ENCODE results near the gene RHNO1. TPM values are rescaled to one million over a fixed set of nuclear protein-coding genes. Genes with fewer than 3 reads are reported as not detected.

Gene RHNO1
- total RNA-seq, 1 experiment from 2014 or later, result 49.5 TPM

GRCh38 chr12:2829275-2829674 lies 47.7 kb upstream of the RHNO1 start:
- ChIA-PET CTCF (no interaction called here), POLR2A (no interaction called here)
- Mint-ChIP-seq H3K36me3 (peaks cover 43% of the 10 kb centered on the region), H3K9me3 (no peaks in the 10 kb centered on the region), H3K27ac (no peak overlapping the region), H3K27me3 (ENCODE audit: low read depth) (no peaks in the 10 kb centered on the region; the same call in 1 of the 2 replicates), H3K4me3 (no peak overlapping the region), H3K4me1 (peaks cover 17% of the 10 kb centered on the region)
- no peak for DNase-seq (ENCODE audit: low spot score)
- no peak for ATAC-seq
- no peak for TF ChIP-seq GABPB1 (CRISPR knock-in tag; IDR thresholded peaks at IDR 0.05)
- TF ChIP-seq SMAD4 (CRISPR knock-in tag; IDR thresholded peaks at IDR 0.05), result no peak
- no peak for TF ChIP-seq SMAD3 (CRISPR knock-in tag; IDR thresholded peaks at IDR 0.05; ENCODE audit: borderline replicate concordance)
- TF ChIP-seq, protein P1, sequence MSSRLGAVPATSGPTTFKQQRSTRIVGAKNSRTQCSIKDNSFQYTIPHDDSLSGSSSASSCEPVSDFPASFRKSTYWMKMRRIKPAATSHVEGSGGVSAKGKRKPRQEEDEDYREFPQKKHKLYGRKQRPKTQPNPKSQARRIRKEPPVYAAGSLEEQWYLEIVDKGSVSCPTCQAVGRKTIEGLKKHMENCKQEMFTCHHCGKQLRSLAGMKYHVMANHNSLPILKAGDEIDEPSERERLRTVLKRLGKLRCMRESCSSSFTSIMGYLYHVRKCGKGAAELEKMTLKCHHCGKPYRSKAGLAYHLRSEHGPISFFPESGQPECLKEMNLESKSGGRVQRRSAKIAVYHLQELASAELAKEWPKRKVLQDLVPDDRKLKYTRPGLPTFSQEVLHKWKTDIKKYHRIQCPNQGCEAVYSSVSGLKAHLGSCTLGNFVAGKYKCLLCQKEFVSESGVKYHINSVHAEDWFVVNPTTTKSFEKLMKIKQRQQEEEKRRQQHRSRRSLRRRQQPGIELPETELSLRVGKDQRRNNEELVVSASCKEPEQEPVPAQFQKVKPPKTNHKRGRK (CRISPR knock-in tag; IDR thresholded peaks at IDR 0.05; ENCODE audit: borderline replicate concordance), result no peak
- TF ChIP-seq, protein P2, sequence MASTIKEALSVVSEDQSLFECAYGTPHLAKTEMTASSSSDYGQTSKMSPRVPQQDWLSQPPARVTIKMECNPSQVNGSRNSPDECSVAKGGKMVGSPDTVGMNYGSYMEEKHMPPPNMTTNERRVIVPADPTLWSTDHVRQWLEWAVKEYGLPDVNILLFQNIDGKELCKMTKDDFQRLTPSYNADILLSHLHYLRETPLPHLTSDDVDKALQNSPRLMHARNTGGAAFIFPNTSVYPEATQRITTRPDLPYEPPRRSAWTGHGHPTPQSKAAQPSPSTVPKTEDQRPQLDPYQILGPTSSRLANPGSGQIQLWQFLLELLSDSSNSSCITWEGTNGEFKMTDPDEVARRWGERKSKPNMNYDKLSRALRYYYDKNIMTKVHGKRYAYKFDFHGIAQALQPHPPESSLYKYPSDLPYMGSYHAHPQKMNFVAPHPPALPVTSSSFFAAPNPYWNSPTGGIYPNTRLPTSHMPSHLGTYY (CRISPR knock-in tag; IDR thresholded peaks at IDR 0.05), result no peak
- TF ChIP-seq USF1 (CRISPR knock-in tag; IDR thresholded peaks at IDR 0.05), result no peak
- no peak for TF ChIP-seq GTF2I (CRISPR knock-in tag; conservative IDR thresholded peaks at IDR 0.05)
- TF ChIP-seq, protein P3, sequence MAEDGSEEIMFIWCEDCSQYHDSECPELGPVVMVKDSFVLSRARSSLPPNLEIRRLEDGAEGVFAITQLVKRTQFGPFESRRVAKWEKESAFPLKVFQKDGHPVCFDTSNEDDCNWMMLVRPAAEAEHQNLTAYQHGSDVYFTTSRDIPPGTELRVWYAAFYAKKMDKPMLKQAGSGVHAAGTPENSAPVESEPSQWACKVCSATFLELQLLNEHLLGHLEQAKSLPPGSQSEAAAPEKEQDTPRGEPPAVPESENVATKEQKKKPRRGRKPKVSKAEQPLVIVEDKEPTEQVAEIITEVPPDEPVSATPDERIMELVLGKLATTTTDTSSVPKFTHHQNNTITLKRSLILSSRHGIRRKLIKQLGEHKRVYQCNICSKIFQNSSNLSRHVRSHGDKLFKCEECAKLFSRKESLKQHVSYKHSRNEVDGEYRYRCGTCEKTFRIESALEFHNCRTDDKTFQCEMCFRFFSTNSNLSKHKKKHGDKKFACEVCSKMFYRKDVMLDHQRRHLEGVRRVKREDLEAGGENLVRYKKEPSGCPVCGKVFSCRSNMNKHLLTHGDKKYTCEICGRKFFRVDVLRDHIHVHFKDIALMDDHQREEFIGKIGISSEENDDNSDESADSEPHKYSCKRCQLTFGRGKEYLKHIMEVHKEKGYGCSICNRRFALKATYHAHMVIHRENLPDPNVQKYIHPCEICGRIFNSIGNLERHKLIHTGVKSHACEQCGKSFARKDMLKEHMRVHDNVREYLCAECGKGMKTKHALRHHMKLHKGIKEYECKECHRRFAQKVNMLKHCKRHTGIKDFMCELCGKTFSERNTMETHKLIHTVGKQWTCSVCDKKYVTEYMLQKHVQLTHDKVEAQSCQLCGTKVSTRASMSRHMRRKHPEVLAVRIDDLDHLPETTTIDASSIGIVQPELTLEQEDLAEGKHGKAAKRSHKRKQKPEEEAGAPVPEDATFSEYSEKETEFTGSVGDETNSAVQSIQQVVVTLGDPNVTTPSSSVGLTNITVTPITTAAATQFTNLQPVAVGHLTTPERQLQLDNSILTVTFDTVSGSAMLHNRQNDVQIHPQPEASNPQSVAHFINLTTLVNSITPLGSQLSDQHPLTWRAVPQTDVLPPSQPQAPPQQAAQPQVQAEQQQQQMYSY (CRISPR knock-in tag; IDR thresholded peaks at IDR 0.05), result no peak
- no peak for TF ChIP-seq IRF2 (CRISPR knock-in tag; IDR thresholded peaks at IDR 0.05; ENCODE audit: borderline replicate concordance, low read depth)
- no peak for TF ChIP-seq CREM (CRISPR knock-in tag; IDR thresholded peaks at IDR 0.05)
- no peak for TF ChIP-seq ETV6 (CRISPR knock-in tag; IDR thresholded peaks at IDR 0.05)
- no peak for TF ChIP-seq FOXK1 (CRISPR knock-in tag; IDR thresholded peaks at IDR 0.05)
- no peak for TF ChIP-seq ZBTB21 (CRISPR knock-in tag; IDR thresholded peaks at IDR 0.05; ENCODE audit: borderline replicate concordance)
- no peak for TF ChIP-seq MYBL2 (CRISPR knock-in tag; IDR thresholded peaks at IDR 0.05)
- no peak for TF ChIP-seq ZNF396 (CRISPR knock-in tag; IDR thresholded peaks at IDR 0.05; ENCODE audit: borderline replicate concordance)

DNA sequence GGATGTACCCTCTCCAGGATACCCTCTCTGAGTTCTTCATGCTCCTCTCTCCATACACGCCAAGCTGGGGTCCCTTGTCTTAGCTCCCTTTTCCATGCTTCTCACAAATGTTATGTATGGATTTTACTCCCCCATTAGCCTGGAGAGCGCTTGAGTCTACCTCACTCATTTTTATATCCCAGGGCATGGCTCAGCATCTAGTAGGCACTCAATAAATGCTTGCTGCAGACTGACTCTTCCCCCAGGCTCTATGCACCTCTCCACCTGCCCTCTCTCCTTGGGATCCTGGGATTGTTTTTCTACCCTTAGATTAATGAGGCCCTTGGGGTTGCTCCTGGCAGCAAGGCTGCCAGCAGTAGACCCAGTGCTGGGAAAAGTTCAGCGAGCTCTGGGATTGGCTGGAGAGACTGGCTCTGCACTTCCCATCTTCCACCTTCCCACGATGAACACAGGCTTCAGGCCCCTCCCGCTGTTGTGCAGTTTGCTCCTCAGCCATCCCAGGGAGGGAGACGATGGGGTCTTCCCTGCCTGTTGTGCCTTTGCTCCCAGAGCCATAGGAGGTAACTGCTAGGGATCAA lies 44.4 kb upstream of the RHNO1 start:
- ChIA-PET POLR2A (no interaction called here), CTCF (interaction anchor here (0.5 to 4.0 kb wide), 4 partner anchors 13 to 326 kb away, joined by 3 to 45 read pairs (median 4); no protein-coding TSS in a partner anchor)
- no peaks in the 10 kb centered on the region for H3K9me3 Mint-ChIP-seq
- ATAC-seq (no peak), DNase-seq (ENCODE audit: low spot score) (no peak)
- H3K4me1 Mint-ChIP-seq, result peaks cover 16% of the 10 kb centered on the region
- H3K27me3 Mint-ChIP-seq (ENCODE audit: low read depth), result no peaks in the 10 kb centered on the region; the same call in none of the 2 replicates
- H3K36me3 Mint-ChIP-seq, result peaks cover 18% of the 10 kb centered on the region
- TF ChIP-seq RORB (CRISPR knock-in tag; IDR thresholded peaks at IDR 0.05), result no peak
- TF ChIP-seq NR3C1 (CRISPR knock-in tag; conservative IDR thresholded peaks at IDR 0.05; ENCODE audit: low read depth), result no peak
- TF ChIP-seq EMX1 (CRISPR knock-in tag; IDR thresholded peaks at IDR 0.05), result no peak
- no peak for TF ChIP-seq ELF4 (CRISPR knock-in tag; IDR thresholded peaks at IDR 0.05; ENCODE audit: low read depth)
- TF ChIP-seq ZNF121 (CRISPR knock-in tag; IDR thresholded peaks at IDR 0.05), result no peak
- no peak for TF ChIP-seq SP1 (CRISPR knock-in tag; conservative IDR thresholded peaks at IDR 0.05)
- TF ChIP-seq, protein P4, sequence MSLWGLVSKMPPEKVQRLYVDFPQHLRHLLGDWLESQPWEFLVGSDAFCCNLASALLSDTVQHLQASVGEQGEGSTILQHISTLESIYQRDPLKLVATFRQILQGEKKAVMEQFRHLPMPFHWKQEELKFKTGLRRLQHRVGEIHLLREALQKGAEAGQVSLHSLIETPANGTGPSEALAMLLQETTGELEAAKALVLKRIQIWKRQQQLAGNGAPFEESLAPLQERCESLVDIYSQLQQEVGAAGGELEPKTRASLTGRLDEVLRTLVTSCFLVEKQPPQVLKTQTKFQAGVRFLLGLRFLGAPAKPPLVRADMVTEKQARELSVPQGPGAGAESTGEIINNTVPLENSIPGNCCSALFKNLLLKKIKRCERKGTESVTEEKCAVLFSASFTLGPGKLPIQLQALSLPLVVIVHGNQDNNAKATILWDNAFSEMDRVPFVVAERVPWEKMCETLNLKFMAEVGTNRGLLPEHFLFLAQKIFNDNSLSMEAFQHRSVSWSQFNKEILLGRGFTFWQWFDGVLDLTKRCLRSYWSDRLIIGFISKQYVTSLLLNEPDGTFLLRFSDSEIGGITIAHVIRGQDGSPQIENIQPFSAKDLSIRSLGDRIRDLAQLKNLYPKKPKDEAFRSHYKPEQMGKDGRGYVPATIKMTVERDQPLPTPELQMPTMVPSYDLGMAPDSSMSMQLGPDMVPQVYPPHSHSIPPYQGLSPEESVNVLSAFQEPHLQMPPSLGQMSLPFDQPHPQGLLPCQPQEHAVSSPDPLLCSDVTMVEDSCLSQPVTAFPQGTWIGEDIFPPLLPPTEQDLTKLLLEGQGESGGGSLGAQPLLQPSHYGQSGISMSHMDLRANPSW (CRISPR knock-in tag; conservative IDR thresholded peaks at IDR 0.05; ENCODE audit: low read depth), result no peak
- no peak overlapping the region for H3K4me3 Mint-ChIP-seq
- no peak overlapping the region for H3K27ac Mint-ChIP-seq

All from WTC11 (cell line).